AG08395 (cell line): ENCODE measurements around the gene SLC3A2.
"Not testable (repeated sequence)": the region's sequence is repeated elsewhere in the genome, so short reads cannot be mapped to it uniquely, and the experiment has no call there.

ENCODE experiments used
- DNase-seq: peaks from one replicate; pipeline ENCODE4 v3.0.0; 2012; ENCODE audit warnings: mixed read lengths, low spot score

The SLC3A2 gene

DNA sequence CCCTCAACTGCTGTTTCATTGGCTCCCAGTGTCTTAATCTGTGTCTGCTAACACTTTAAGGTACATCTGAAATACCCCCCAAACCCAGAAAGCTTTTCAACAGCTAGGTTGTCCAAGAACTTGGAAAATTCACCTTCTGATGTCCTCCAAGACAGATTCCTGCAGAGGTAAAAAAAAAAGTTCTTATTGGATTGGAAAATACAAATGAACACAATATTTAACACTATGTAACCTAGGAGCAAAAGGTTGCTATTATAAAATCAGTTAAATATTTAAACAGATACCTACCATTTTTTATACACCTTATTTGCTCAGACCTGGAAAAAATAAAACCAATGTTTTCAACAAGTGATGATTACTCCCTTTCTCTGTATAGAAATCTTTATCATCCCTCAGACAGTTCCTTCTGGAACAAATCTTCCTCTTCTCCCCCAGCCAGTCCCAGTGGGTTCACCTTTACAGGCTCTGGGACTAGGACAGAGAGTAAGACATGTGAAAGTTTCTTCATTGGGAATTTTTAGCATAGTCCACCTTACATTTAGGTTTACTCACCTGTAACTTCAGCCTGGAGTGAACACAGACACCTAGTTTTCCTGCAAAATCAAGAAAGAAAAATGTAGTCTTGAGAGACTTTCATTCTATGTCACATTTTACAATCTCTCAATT lies 28.0 kb upstream of the SLC3A2 start:
- no peak for DNase-seq

- no peak for DNase-seq
Observed at GRCh38 chr11:62853279-62853965, 27.3 kb upstream of the SLC3A2 start.

DNA sequence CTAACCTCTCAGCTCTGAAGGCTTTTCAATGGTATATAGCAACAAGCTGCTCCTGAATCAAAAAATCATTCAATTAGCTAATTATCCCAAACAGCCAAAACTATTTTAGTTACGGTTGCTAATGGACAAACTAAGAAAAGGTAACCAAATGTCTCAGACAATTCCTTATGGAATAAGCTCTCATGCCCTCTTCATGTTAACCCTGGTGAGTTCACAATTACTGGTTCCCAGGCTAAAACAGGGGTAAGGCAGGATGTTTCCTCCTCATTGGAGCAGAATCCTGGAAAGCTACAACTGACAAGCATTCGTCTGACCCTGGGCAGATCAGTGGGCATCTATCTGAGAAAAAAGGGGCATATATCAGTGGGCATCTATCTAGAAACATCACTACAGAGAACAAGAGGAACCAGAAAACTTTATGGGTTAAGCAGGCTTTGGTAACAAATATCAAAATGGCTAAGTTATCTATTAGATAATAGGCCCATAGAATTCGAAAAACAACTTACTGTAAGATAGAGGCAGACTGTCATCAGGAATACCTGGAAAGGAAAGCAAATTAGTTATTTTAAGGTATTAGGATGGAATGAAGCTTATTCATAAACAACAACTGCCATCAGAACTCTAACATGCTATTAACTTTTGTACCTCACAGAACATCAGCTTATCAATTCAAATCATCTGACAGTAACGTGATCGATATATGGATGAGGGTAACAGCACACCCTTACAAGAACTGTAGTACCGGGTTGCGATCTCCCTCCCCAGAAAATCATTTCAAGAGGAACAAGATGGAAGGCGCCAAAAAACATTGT lies 26.5 kb upstream of the SLC3A2 start:
- no peak for DNase-seq

DNA sequence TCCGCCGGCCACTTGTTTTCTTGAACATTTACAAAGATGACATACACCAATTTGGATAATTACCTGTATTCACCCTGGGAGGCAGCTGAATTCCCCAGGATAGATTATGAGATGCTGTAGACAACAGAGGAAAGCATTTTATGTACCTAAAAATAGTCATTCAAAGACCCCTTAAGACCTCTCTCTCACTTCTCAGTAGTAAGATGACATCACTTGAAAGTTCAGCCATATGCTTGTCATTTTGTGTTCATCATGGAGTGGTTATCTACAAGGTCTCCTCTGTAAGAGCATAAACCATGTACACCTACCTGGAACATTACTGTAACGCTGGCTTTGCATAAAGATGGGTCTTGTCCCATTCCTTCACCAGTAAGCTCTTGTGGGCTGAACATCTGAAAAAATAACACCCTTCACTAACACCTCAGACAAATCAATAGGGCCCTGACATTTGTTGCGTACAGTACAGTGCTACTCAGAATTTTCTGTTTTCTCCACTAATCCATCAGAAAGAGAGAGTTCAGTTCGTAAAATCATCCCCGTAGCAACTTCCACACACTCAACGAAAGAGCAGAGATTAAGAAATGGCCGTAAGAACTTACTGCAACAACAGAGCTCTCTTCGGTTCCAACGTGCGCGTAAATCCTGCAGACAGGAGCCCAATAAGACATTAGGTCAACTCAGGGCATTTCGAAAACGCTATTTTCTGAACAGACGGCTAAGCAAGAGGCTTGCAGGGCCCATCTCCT lies 25.7 kb upstream of the SLC3A2 start:
- DNase-seq, result no peak

GRCh38 chr11:62855571-62856332 lies 24.9 kb upstream of the SLC3A2 start:
- DNase-seq, result peak; percentile 98

DNA sequence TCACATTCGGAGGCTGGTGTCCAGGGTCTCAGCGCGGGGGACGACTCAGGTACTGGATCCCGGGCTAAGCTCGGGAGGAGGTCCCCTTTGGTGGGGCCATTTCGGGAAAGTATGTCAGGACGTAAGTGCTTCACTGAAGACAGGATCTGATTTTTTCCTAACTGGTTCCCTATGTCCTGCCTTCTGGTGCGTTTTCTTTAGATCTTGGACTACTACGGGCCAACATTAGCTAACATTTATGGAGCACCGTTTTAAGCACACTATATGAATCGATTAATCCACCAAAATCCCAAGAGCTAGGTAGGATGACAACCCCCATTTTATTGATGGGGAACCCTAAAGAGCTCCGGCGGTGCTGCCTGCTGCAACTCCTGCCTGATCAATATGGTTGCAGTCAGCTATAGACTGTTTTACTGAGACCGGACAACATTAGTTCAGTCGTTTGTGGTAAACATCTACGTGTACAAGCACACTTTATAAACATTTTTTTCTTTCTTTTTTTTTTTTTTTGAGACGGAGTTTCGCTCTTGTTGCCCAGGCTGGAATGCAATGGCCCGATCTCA lies 24.3 kb upstream of the SLC3A2 start:
- DNase-seq, result no peak

- no peak for DNase-seq
Observed at GRCh38 chr11:62857541-62857982, 23.1 kb upstream of the SLC3A2 start.

GRCh38 chr11:62858201-62858600 lies 22.5 kb upstream of the SLC3A2 start:
- DNase-seq, result no peak

DNA sequence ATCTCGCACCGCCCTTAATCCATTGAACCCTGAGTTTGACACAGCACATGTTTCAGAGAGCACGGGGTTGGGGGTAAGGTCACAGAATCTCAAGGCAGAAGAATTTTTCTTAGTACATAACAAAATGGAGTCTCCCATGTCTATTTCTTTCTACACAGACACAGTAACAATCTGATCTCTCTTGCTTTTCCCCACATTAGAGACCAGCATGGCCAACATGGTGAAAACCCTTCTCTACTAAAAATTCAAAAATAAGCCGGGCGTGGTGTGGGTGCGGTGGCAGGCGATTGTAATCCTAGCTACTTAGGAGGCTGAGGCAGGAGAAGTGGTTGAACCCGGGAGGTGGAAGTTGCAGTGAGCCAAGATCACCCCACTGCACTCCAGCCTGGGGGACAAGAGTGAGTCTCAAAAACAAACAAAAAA lies 21.4 kb upstream of the SLC3A2 start:
- not testable (repeated sequence) for DNase-seq

- DNase-seq, result no peak
Observed at GRCh38 chr11:62860835-62861563, 19.7 kb upstream of the SLC3A2 start.

GRCh38 chr11:62861564-62862192 lies 19.0 kb upstream of the SLC3A2 start:
- not testable (repeated sequence) for DNase-seq

DNA sequence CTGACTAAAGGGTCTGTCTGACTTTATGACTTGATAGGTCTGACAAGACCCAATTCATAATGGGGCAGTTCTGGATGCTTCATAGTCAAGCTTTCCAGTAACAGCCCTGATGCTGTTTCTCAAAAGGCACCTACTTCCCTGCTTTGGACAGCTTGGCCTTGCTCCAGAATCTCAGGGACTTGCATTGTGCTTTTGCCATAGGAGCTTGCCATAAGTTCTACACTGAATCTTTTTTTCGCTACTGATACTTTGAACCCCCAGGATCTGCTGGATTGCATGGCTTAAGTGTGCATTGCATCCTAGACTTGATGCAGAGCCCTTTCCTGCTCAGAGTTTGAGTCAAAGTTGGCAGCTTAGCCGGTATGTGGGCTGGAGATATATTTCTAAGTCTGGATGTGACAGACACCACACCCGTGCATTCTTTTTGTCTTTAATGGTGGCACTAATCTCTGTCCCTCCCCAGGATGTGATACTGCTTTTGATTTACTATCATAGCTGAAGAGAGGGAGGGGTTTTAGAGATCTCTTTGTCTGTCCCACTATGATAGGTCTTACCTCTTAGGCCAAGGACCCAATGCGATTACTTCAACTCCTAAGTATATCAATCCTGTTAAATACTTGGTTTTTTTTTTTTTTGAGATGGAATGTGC lies 16.9 kb upstream of the SLC3A2 start:
- no peak for DNase-seq

- DNase-seq, result no peak
Observed at GRCh38 chr11:62865635-62866034, 15.1 kb upstream of the SLC3A2 start.

GRCh38 chr11:62874851-62875250 lies 5.8 kb upstream of the SLC3A2 start:
- no peak for DNase-seq

- no peak for DNase-seq
Observed at GRCh38 chr11:62875698-62876478, 4.8 kb upstream of the SLC3A2 start.

- DNase-seq, result no peak
Observed at GRCh38 chr11:62876712-62877111, 4.0 kb upstream of the SLC3A2 start.

DNA sequence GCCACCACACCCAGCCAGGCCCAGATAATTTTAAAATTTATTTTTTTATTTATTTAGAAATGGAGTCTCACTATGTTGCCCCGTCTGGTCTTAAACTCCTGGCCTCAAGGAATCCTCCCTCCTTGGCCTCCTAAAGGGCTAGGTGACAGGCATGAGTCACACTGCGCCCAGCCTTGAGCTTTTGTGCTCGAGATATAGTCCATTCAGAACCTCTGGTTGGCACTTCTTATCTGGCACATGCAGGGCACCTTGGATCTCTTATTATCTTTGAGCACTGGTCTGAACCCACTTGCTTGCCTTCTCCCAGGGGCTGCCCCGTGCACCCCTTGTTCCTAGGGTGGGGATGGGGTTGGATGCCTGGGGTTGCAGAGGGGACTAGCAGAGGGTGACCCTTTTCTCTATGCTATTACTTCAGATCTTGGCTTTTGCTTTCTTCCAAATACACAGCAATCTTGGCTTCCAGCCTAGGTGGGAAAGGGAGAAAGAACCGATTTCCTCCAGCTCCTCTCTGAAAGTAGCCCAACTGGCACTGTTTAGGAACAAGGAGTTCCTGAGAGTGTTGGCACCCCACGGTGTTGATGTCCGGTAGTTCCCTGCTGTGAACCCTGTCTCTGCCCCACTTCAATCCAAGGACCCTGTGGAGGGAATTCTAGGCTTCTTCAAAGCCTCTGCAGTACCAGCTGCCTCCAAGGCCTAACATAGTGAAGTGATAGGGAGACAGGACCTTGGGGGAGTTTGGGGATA lies 1.3 kb upstream of the SLC3A2 start:
- no peak for DNase-seq
